HG03354 (cell line): ENCODE measurements around the gene BRD9.

Experiments used
- ATAC-seq: cut with Tn5 transposase; IDR thresholded peaks from one replicate; pipeline ENCODE4 v1.9.1; 2021; ENCODE audit warnings: mild to moderate bottlenecking; ENCODE audit not compliant: unreplicated experiment, poor library complexity, severe bottlenecking

BRD9 gene

DNA sequence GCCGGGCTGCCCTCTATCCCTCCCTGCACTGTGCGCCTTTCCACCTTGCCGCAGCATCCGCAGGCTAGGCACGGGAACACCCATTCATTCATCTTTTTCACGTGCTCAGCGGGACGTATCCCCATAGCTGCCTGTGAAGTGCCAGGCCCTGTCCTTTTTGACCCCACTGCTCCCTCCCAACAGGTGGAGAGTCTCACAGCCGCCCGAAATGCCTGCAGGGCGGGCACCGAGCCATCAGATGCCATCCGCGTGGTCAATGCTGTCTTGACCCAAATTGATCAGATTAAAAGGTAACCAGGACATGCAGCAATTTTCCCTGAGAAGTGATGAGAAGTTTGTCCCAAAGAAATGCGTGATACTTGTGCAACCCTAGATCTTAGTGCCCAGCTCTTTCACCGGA, 15.6 kb upstream of the BRD9 start:
- no peak for ATAC-seq

DNA sequence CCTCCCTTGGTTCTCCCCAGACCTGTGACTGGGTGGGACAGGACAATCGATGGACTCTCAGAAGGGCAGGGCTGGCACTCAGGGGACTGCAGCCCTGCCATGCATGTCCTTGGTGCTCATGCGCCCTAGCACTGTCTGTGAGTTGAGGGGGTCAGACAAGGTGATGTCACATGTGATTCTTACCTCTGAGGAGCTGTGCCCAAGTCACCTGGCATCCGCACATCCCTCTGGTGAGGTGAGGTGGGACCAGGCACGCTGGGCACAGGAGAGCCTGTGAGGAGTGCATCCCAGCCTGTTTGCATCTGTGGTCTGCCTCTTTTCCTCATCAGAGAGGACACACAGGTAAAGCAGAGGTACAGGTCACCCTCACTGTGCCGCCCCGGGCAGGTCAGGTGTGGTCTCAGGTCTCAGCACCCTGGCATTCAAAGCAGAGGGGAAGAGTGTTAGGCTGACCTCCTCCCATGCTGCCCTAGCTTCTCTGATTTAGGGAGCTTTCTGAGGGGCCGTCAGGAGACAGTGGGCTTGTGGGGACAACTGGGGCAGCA, 14.8 kb upstream of the BRD9 start:
- no peak for ATAC-seq

DNA sequence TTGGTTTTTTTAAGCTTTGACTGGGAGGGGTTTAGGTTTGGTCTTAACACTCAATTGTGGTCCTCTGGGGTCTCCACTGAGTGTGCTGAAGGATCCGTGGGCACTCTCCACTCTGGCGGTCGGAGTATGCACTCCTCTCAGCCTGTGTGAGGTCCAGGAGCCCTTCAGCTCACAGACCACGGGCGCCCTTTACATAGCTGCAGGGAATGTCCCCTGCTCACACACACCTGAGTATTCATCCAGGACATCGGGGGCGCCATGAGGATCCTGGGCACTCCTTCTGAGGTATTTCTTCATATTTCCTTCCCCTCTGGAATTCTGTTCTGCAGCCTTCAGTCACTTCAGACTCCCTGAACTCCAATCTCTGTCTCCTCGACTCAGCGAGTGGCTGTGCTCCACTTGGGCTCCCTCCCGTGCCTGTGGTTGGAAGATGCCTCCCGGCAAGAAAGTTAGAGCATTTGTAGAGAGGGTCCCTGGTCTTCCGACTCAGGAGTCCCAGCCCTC, 12.6 kb upstream of the BRD9 start:
- ATAC-seq, result no peak

DNA sequence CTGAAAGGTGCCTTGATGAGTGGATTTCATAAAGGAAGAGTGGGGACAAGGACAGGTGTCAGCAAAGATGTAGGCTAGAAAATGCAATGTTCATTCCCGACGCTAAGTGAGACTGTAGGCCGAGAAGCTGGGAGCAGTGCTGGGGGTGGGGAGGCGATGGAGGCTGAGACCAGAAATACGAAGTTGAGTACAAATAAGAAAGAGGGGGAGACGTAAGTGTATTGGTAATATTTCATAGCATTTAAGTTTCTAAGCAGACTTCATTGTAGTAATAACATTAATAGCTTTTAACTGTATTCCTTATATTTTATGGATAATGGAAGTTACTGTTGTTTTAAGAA, 11.1 kb upstream of the BRD9 start:
- ATAC-seq, result no peak

DNA sequence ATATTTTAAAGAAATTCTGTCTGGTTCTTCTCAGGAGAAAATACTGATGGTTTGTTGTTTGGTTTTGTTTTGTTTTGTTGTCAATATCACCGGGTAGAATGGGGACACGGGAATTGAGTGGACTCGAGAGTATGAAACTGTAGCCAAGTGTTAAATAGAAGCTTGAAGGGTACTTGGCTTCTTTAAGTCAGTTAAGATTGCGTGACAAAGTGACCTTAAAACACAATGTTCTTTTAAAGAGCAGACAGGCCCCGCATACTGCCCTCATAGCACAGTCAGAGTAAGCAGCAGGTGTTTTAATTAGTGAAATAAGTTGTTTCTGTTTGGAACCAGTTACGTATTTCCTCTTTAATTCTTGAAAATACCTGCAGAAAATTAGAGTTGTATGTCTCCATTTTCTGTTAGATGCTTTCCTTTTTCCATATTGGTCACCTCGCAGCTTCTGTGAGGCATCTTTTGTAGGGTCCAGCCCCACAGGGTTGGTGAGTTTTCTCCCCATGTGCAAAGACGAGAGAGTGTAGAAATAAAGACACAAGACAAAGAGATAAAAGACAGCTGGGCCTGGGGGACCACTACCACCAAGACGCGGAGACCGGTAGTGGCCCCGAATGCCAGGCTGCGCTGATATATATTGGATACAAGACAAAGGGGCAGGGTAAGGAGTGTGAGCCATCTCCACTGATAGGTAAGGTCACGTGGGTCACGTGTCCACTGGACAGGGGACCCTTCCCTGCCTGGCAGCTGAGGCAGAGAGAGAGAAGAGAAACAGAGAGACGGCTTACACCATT, 9.7 kb upstream of the BRD9 start:
- no peak for ATAC-seq

DNA sequence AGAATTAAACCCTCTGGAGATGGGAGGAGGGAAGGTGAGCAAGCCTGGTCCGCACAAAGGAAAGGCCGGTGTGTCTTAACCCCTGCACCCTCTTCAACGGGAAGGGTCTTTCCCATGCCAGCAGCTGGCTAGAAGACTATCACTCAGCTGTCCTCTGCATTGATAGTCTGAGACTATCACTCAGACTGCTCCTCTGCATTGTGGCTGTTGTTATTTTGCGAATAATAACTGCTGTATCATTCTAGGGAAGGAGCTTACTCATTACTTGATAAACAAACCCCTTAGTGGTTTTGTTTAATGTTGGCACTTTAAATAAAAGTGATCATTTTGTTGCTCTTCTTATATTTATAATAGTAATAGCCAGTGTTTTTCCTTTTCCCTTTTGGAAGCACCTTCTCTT, 8.2 kb upstream of the BRD9 start:
- ATAC-seq, result no peak

DNA sequence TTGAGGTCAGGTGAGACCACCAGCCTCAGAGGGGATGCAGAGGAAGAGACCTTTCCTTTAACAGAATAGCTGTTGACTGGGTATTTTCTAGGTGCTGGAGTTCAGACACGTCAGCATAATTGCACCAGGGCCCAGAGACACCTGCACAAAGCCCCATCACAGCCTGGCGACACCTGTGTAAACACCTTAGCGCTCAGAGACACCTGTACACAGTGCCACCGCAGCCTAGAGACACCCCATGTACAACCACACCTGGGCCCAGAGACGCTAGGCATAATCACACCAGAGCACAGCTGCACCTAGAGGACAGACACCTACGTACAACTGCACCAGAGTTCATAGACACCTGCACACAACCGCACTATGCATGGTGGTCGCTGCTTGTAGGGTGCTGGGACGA, 1.1 kb upstream of the BRD9 start:
- ATAC-seq, result no peak

DNA sequence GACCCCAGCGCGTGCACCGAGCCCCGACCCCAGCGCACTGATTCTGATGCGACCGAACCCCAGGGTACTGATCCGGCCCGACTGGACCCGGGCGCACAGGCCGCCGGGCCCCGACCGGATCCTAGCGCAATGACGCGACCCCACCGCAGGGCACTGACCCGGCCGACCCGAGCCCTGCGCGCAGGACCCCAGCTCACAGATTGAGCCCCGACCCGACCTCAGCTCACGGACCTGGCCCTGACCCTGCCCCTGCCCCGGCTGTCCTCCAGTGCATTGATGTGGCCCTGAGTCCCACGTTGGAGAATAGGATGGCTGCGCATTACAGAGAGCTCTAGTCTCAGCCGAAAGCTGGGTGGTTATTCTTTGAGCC, 521 bp upstream of the BRD9 start:
- peak; percentile 24 for ATAC-seq

DNA sequence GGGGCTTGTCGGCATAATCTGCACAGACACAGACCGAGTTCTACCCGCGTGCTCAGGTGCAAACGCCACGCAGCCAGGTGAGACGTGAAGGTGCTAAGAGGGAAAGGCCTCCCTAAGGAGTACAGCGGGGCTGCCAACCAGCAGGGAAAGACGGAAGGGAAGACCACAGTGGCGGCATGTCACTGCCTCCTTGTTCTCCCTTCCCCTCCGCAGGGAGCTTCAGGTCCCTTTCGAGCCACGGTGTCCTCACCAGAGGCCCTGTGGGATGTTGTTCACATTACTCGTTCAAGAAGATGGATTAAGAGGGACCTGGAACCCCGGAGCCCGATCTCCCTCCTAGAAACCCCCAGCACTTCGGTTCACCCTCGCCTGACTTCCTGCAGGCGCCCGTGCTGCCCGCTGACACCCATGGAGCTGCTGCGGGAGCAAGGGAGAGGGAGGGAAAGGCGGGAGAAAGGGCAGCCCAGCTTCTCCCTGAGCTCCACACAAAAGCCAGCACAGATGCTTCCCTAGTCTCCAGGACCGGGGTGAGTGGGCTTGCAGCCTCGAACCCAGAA, 686 bp downstream of the BRD9 start:
- no peak for ATAC-seq

DNA sequence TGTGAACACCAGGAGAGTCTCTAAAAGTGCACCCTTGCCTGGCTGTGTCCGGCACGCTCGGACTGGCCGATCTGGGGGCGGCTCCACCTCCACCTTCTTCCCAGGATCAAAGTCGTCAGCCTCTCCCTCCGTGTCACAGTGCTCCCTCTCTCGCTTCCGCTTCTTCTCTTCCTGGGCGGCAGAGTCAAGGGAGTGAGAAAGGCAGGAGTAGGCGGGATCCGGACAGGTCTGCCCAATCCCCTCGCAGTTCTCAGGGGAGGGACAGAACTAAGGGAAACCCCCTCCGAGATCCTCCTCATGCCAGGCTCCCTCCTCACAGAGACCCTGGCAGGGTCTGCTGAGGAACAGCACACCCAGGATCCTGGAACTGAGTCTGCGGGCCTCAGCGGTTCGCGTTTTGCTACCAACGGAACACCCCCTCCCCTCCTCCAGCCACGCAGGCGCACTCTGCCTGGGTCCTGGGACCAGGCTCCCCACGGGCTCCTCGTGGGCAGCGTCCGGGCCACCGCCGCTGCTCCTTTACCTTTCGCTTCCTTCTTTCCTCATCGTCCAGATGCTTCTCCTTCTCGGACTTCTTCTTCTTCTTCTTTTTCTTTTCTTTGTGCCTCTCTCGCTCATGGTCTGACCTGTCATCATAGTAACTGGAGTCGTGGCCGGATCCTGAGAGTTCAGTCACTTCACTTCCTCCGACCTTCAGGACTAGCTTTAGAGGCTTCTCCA, 1.3 kb downstream of the BRD9 start:
- ATAC-seq, result no peak

DNA sequence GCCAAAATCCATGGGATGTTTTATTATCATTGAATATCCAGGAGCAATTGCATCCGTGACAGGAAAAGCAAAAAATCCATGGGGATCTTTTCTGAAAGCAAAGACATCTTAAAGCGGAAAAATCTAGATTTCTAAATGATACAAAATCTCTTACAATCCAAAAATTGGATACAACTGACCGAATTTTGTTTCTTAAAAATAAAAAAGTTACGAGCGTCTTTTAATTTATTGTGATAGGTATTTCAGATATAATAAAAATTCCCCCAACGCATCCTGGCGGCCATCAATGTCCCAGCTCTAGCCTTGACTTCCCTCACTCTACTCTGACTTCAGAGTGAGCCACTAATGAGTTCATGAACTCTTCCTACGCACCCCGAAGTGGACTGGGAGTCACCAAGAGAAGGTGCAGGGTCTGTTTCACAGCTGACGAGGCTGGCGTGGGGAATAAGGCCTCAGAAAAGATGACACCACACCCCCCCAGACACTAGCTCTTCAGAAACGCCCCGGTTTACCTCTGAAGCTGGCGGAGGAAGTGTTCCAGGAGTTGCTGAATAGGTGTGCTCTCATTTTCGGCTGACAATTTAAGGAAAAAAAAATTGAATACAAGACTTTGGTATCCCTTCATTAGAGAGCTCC, 3.4 kb downstream of the BRD9 start:
- no peak for ATAC-seq

DNA sequence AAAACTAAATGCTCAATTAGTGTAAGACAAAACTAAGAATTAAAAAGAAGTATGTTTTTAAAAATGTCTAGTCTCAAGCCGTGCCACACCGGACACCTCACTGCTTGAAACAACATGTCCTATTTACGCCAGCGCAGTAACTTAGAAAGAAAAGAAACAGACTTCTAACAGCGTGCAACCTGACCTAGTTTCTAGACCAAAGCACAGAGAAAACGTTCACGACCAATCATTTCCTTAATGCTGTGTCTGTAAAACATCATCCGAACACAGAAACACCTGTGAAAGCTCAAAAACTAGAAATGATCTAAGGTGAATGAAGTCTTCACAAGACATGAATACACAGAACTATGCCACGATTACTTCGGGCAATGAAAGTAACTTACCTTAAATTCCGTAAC, 4.0 kb downstream of the BRD9 start:
- no peak for ATAC-seq

DNA sequence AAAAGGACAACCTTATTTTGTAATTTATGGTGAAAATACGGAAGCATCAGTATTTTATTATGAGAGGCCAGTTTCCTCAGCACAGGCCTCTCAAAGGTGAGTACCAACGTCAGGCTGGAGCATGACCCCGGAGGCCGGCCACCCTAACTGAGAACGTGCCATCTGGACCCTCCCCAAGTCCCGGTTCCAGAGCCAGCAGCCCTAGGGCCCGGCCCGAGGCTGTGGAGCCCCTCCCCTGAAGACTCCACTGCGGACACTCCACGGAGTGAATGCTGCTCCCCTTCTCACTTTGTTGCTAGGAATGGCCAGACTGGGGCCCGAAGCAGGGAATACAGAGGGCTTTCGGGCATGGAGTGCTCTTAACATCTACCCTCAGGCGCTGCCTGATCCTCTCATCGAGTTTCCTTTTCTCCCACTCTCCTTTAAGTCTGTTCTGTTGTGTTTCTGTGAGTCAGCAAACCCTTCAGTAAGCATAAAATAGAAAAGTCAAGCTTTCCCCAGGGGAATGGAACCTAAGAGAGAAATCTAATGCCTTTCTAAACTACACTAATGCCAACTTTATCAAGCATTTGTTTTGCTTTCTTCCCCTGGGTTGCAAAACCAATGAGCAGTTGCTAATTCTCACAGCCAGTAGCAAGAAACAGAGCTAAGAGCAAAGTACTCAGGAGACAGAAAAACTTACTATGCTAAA, 4.5 kb downstream of the BRD9 start:
- no peak for ATAC-seq

DNA sequence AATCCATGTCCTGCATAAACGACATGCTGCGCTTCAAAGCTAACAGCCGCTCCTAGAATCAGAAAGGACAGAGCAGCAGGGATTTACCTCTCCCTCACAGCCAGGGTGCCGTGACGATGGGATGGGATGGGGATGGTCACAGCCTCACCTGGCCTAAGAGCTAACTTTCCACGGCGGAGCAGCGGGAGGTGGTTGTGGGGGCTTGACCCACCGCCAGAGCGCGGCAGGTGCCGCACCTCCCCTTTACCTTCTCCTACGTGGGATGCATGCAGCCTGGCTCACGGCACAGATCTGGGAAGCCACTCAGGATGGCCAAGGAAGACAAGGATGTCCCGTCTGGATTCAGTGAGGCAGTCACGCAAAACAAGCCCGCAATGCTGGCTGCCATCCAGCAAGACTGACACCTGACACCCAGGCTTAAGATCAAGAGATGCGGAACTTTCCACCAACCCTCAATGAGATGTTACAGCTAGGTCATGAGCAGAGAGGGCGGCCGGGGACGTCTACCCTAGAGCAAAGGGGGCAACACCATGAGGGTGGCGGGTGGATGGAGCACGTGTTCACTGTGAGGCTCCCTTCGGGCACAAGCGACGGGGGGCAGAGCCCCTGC, 5.8 kb downstream of the BRD9 start:
- no peak for ATAC-seq

DNA sequence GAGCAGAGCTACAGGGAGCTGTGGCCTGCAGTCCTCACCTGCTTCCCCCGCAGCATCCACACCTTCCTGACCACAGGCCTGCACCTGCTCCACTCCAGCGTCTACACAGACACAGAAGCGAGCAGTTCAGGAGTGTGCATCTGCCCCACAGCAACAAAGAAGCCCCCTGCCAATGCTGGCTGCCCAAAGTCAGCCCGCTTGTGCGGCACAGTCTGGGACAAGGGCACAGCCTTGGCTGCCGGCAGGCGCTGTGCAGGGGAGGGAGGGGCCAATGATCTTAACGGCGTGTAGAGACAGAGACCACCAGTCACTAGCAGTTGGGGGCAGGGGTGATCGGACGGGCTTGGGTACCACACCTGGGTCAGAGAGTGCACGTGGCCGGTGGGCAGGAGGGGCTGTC, 6.6 kb downstream of the BRD9 start:
- ATAC-seq, result no peak

DNA sequence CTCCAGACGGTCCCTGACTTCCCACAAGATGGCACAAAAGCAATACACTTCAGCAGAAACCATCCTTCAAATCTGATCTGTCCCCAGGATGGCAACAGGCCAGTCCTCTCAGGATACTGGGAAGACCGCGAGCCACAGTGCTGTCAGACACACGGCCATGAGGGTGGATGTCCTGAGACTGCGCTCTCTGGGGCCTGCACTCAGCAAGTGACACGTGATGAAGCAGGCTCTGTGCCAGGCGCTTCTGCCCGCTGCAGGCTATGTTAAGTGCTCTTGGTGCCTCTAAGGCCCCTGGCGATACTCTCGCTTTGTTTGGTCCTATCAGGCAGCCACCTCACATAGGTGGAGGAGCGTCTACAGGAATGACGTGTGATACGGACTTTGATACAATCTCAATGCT, 7.1 kb downstream of the BRD9 start:
- no peak for ATAC-seq

DNA sequence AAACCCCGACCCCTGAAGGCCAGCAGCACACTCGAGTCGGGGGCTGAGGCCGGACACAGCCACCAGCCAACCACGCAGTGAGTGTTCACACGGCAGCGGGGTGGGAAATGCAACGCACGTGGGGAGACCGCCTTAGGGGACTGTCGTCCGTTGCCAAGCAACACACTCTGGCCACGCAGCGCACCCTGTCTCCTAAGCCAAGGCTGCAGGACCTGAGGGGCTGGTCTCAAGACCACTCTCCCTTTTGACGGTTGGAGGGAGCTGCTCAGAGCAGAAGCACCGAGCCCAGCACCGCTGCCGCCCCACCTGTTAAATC, 7.5 kb downstream of the BRD9 start:
- no peak for ATAC-seq

DNA sequence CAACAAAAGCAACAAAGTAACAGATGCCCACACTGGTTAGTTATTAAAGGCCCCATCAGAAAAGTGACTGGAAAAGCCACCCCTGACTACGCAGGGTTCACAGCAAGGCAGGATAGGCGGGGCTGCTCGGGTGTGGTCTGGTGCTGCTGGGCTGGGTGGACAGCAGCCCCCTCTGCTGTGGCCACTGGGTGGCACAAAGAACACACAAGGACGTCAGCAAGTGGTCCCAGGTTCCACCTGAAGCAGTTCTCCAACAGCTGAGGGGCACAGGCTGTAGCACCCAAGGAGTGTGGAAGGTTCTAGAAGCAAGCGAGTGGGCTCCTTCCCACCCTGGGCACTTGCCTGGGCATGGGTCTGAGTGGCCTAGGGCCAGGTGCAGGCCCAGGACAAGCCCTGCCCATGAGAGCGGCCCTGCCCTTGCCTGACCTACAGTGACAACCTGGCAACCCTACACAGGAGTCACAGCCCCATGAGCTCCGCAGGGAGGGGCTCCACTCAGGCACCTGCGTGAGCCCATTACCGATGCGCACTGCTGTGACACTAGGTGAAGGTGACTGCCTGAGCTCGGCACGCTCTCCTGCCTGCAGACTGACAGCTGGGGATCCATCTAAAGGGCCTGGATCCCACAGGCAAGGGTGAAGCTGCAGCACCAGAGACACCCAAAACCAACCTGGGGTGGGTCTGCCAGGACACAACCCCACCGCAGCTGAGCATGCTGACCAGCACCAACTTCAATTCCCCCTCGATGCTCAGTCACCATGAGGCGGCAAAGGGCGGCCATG, 8.1 kb downstream of the BRD9 start:
- ATAC-seq, result no peak
